IMR-90 (cell line): ENCODE measurements around the gene MARCHF3. TPM values are rescaled to one million over a fixed set of nuclear protein-coding genes. Genes with fewer than 3 reads are reported as not detected.

ENCODE experiments used
- ATAC-seq: fragments of 200-7000 bp; cut with Tn5 transposase; 2 replicates; pipeline ENCODE4 v1.9.1; 2020; ENCODE audit warnings: low read depth, mild to moderate bottlenecking, moderate library complexity
- BruUV-seq: library from RNA; stranded (reverse); fragments of 400-500 nt; replicated peaks from 2 replicates; lab custom pipeline; 2021; lab: Mats Ljungman, UMichigan
- CTCF ChIA-PET: fragments of 300-600 bp; formaldehyde crosslinking; extraction: SDS; loops from one replicate; lab custom pipeline; 2021; ENCODE audit warnings: antibody characterized with exemption; lab: Yijun Ruan, JAX
- POLR2A ChIA-PET: fragments of 300-600 bp; sonication (Branson Sonifier 250); formaldehyde crosslinking; loops from one replicate; lab custom pipeline; 2022; ENCODE audit warnings: antibody characterized with exemption; ENCODE audit not compliant: unreplicated experiment; lab: Charles Lee
- DNase-seq: peaks from one replicate; pipeline ENCODE4 v3.0.0; 2013
- H2AFZ ChIP-seq: replicated peaks from 2 replicates; pipeline ENCODE3; 2013; ENCODE audit warnings: low read length, mild to moderate bottlenecking; ENCODE audit not compliant: poor library complexity
- H2AK5ac ChIP-seq: 2 replicates; pipeline ENCODE4 v1.6.1; 2013; ENCODE audit warnings: low read depth, low read length, inconsistent platforms
- H2AK9ac ChIP-seq: replicated peaks from 2 replicates; pipeline ENCODE3; 2013; ENCODE audit warnings: mild to moderate bottlenecking, low read depth, low read length, moderate library complexity; ENCODE audit not compliant: poor library complexity
- H2BK120ac ChIP-seq: 2 replicates; pipeline ENCODE4 v1.6.1; 2013; ENCODE audit warnings: low read depth, low read length, inconsistent platforms
- H2BK15ac ChIP-seq: 3 replicates; pipeline ENCODE4 v1.6.1; 2013; ENCODE audit warnings: low read depth, low read length, inconsistent platforms
- H2BK20ac ChIP-seq: 2 replicates; pipeline ENCODE4 v1.6.1; 2013; ENCODE audit warnings: low read depth, mild to moderate bottlenecking, inconsistent platforms, low read length, moderate library complexity
- H2BK5ac ChIP-seq: 2 replicates; pipeline ENCODE4 v1.6.1; 2013; ENCODE audit warnings: mild to moderate bottlenecking, low read depth, low read length, inconsistent platforms; ENCODE audit not compliant: poor library complexity, severe bottlenecking
- H3K14ac ChIP-seq: replicated peaks from 2 replicates; pipeline ENCODE4 v1.6.1; 2013; ENCODE audit warnings: low read depth, low read length, inconsistent platforms
- H3K18ac ChIP-seq: 2 replicates; pipeline ENCODE4 v1.6.1; 2013; ENCODE audit warnings: low read depth, low read length, control low read depth
- H3K23ac ChIP-seq: 2 replicates; pipeline ENCODE4 v1.6.1; 2013; ENCODE audit warnings: low read depth, low read length, inconsistent platforms
- H3K27ac ChIP-seq: 2 replicates; pipeline ENCODE4 v1.5.1; 2013; ENCODE audit warnings: mild to moderate bottlenecking, control low read depth, low read length; ENCODE audit not compliant: insufficient read depth
- H3K27me3 ChIP-seq: 2 replicates; pipeline ENCODE4 v1.6.1; 2013; ENCODE audit warnings: low read length; ENCODE audit not compliant: control insufficient read depth, insufficient read depth
- H3K36me3 ChIP-seq: 2 replicates; pipeline ENCODE4 v1.6.1; 2013; ENCODE audit warnings: low read length, mixed read lengths; ENCODE audit not compliant: control insufficient read depth, insufficient read depth
- H3K4ac ChIP-seq: 2 replicates; pipeline ENCODE4 v1.6.1; 2013; ENCODE audit warnings: low read depth, low read length, inconsistent platforms
- H3K4me1 ChIP-seq: 2 replicates; pipeline ENCODE4 v1.6.1; 2013; ENCODE audit warnings: low read length, mixed read lengths; ENCODE audit not compliant: control insufficient read depth, insufficient read depth
- H3K4me2 ChIP-seq: 2 replicates; pipeline ENCODE4 v1.6.1; 2013; ENCODE audit warnings: low read depth, mild to moderate bottlenecking, control low read depth, low read length, moderate library complexity
- H3K4me3 ChIP-seq: 2 replicates; pipeline ENCODE4 v1.5.1; 2013; ENCODE audit warnings: low read depth, mild to moderate bottlenecking, control low read depth, low read length, moderate library complexity; ENCODE audit not compliant: insufficient read depth
- H3K56ac ChIP-seq: 2 replicates; pipeline ENCODE4 v1.6.1; 2013; ENCODE audit warnings: low read length, inconsistent platforms; ENCODE audit not compliant: insufficient read depth; ENCODE audit errors: extremely low read depth
- H3K79me1 ChIP-seq, 2 experiments: 2 replicates each; pipeline ENCODE4 v1.6.1; 2013; ENCODE audit warnings: low read length in 2 of 2, inconsistent platforms in 1 of 2, low read depth in 1 of 2
- H3K9ac ChIP-seq: 2 replicates; pipeline ENCODE4 v1.6.1; 2013; ENCODE audit warnings: low read depth, low read length, control low read depth
- H3K9me1 ChIP-seq: 2 replicates; pipeline ENCODE4 v1.6.1; 2013; ENCODE audit warnings: low read length, inconsistent platforms; ENCODE audit not compliant: insufficient read depth
- H3K9me3 ChIP-seq: 2 replicates; pipeline ENCODE4 v1.6.1; 2013; ENCODE audit warnings: low read length; ENCODE audit not compliant: control insufficient read depth, insufficient read depth
- H4K20me1 ChIP-seq: 2 replicates; pipeline ENCODE4 v1.6.1; 2013; ENCODE audit warnings: low read length, inconsistent platforms; ENCODE audit not compliant: insufficient read depth
- H4K5ac ChIP-seq: 2 replicates; pipeline ENCODE4 v1.6.1; 2013; ENCODE audit warnings: mild to moderate bottlenecking, low read depth, low read length, control low read depth
- H4K8ac ChIP-seq, 2 experiments: 2 replicates each; pipeline ENCODE4 v1.6.1; 2013; ENCODE audit warnings: low read depth in 2 of 2, low read length in 2 of 2, control low read depth in 1 of 2, inconsistent platforms in 1 of 2
- H4K91ac ChIP-seq: 2 replicates; pipeline ENCODE4 v1.6.1; 2013; ENCODE audit warnings: low read depth, low read length, inconsistent platforms; ENCODE audit not compliant: insufficient read depth
- BHLHE40 ChIP-seq: fragments of 150-350 bp; IDR thresholded peaks from 2 replicates; pipeline ENCODE4 v1.6.1; 2016; ENCODE audit warnings: mild to moderate bottlenecking, low read depth, low read length
- CEBPB ChIP-seq: IDR thresholded peaks from 2 replicates; pipeline ENCODE4 v1.6.1; 2012; ENCODE audit warnings: low read depth, low read length, improper control_type of control experiment
- CHD1 ChIP-seq: IDR thresholded peaks from 2 replicates; pipeline ENCODE4 v1.6.1; 2012; ENCODE audit warnings: low read depth, low read length, improper control_type of control experiment
- CTCF ChIP-seq: conservative IDR thresholded peaks from 2 replicates; pipeline ENCODE4 v1.5.1; 2012; ENCODE audit warnings: mild to moderate bottlenecking, low read depth, low read length, improper control_type of control experiment
- NFE2L2 ChIP-seq: fragments of 150-350 bp; IDR thresholded peaks from 2 replicates; pipeline ENCODE4 v1.6.1; 2016; ENCODE audit warnings: low read depth, mild to moderate bottlenecking, low read length
- POLR2A ChIP-seq: IDR thresholded peaks from 2 replicates; pipeline ENCODE4 v1.6.1; 2012; ENCODE audit warnings: mild to moderate bottlenecking, low read depth, low read length
- RAD21 ChIP-seq: IDR thresholded peaks from 2 replicates; pipeline ENCODE4 v1.6.1; 2012; ENCODE audit warnings: low read length, improper control_type of control experiment
- RCOR1 ChIP-seq: IDR thresholded peaks from 2 replicates; pipeline ENCODE4 v1.6.1; 2012; ENCODE audit warnings: mild to moderate bottlenecking, low read length, improper control_type of control experiment; ENCODE audit not compliant: insufficient replicate concordance
- RFX5 ChIP-seq: IDR thresholded peaks from 2 replicates; pipeline ENCODE4 v1.8.0; 2012; ENCODE audit warnings: low read depth, mild to moderate bottlenecking, low read length, moderate library complexity
- USF2 ChIP-seq: fragments of 150-350 bp; IDR thresholded peaks from 2 replicates; pipeline ENCODE4 v1.6.1; 2017; ENCODE audit warnings: mild to moderate bottlenecking, antibody characterized with exemption, low read length, low read depth
- WGBS, 2 experiments: methylation state at CpG; one replicate each; pipeline versions ENCODE4 v1.1.5 to v1.1.7; 2013; ENCODE audit warnings: missing lambda C conversion rate in 2 of 2; ENCODE audit not compliant: insufficient read length in 1 of 2; ENCODE audit errors: extremely low coverage in 2 of 2; 5-methylcytosine and 5-hydroxymethylcytosine counted together
- dilution Hi-C: fragments of 300-500 bp; cut with HindIII; formaldehyde crosslinking; loops from one replicate; pipeline ENCODE4 v1.14.3; 2018; ENCODE audit warnings: low sequenced_read_pairs; ENCODE audit not compliant: unreplicated experiment
- in situ Hi-C: fragments of 300-500 bp; cut with MboI; formaldehyde crosslinking; loops from 3 replicates; pipeline ENCODE4 v1.14.3; 2019; ENCODE audit warnings: low sequenced_read_pairs, inconsistent platforms, mixed read lengths
- intact Hi-C: fragments of 100-400 bp; cut with micrococcal nuclease; formaldehyde crosslinking; loops from 2 replicates; pipeline ENCODE4 v1.10.0; 2022
- polyA plus RNA-seq, 3 experiments: library from polyadenylated mRNA; depleted of rRNA; stranded (reverse); fragments of >200 nt; gene quantifications; 2 replicates each; pipeline ENCODE4 v1.2.3, GENCODE V29; 2012; ENCODE audit warnings: low replicate concordance in 1 of 3
- total RNA-seq: library from RNA; depleted of rRNA; stranded (reverse); fragments of >200 nt; gene quantifications from 2 replicates; pipeline ENCODE4 v1.2.3, GENCODE V29; 2012

Gene MARCHF3
- total and polyA plus RNA-seq, 2 of the 4 experiments (the other 2 are of a cell fraction), result 11.2 to 18.8 TPM

- no peak overlapping the region for H3K4me3 ChIP-seq
- POLR2A ChIA-PET, result no interaction called here
- H3K9ac ChIP-seq, result no peak overlapping the region
- no peaks in the 10 kb centered on the region for H3K9me1 ChIP-seq
- dilution Hi-C loops (no loop called here), in situ Hi-C loops (no loop called here), intact Hi-C loops (no loop called here)
- no peak overlapping the region for H2AK9ac ChIP-seq
- H3K23ac ChIP-seq, result no peak overlapping the region
- H2AK5ac ChIP-seq, result no peak overlapping the region
- H3K4ac ChIP-seq, result no peak overlapping the region
- no CpG with 5 or more reads among the region's 5 CpGs for WGBS, 2 experiments
- no peaks in the 10 kb centered on the region for H4K20me1 ChIP-seq
- no peaks in the 10 kb centered on the region for H3K27me3 ChIP-seq
- H3K4me1 ChIP-seq, result no peaks in the 10 kb centered on the region
- no peak for DNase-seq
- BruUV-seq, result no TSS peak
- no peak overlapping the region for H4K8ac ChIP-seq
- H3K9me3 ChIP-seq, result no peaks in the 10 kb centered on the region
- no peak for ATAC-seq
- CTCF ChIA-PET, result interaction anchor here (0.6 kb wide), 1 partner anchor 22 kb away, joined by 3 read pairs; no protein-coding TSS in a partner anchor
- H4K5ac ChIP-seq, result no peak overlapping the region
- H3K36me3 ChIP-seq, result peaks cover 12% of the 10 kb centered on the region
- H3K27ac ChIP-seq, result no peak overlapping the region
- no peak overlapping the region for H2AFZ ChIP-seq
- H3K4me2 ChIP-seq, result no peak overlapping the region
- H3K18ac ChIP-seq, result no peak overlapping the region
- no peak overlapping the region for H2BK5ac ChIP-seq
- no peak overlapping the region for H2BK120ac ChIP-seq
- no peak overlapping the region for H3K14ac ChIP-seq
- no peak overlapping the region for H3K56ac ChIP-seq
- no peak overlapping the region for H2BK15ac ChIP-seq
- H4K91ac ChIP-seq, result no peak overlapping the region
- no peak for TF ChIP-seq RCOR1
- no peak for TF ChIP-seq CHD1
- no peak for TF ChIP-seq USF2
- no peak for TF ChIP-seq BHLHE40
- TF ChIP-seq RAD21, result no peak
- no peak for TF ChIP-seq NFE2L2
- no peak for TF ChIP-seq RFX5
- no peak for TF ChIP-seq CTCF
- TF ChIP-seq POLR2A, result no peak
- TF ChIP-seq CEBPB, result no peak
- H3K79me1 ChIP-seq, result peaks cover 16 to 21% of the 10 kb centered on the region in 2 experiments
- H2BK20ac ChIP-seq, result no peak overlapping the region
These were observed 200.3 kb downstream of the MARCHF3 start for GRCh38 chr5:126830061-126830460.
